HL-60 (cell line): ENCODE data around the gene ELFN2.

ENCODE experiments used
- DNase-seq, 2 experiments: peaks; one replicate each; pipeline ENCODE4 v3.0.0-alpha.2; 2010 to 2020; ENCODE audit warnings: low read depth in 1 of 2, low spot score in 1 of 2
- H3K27ac ChIP-seq: fragments of 250-450 bp; sonication (Bioruptor Pico); replicated peaks from 2 replicates; pipeline ENCODE4 v1.5.1; 2020; ENCODE audit warnings: mild to moderate bottlenecking, moderate library complexity
- H3K27me3 ChIP-seq: fragments of 250-450 bp; sonication (Bioruptor Pico); 2 replicates; pipeline ENCODE4 v1.5.1; 2021; ENCODE audit warnings: mild to moderate bottlenecking, moderate library complexity; ENCODE audit not compliant: insufficient read depth, poor library complexity, severe bottlenecking
- H3K4me3 ChIP-seq: replicated peaks from 2 replicates; pipeline ENCODE4 v1.5.1; 2011; ENCODE audit warnings: mild to moderate bottlenecking, control low read depth, low read length; ENCODE audit not compliant: insufficient read depth
- CTCF ChIP-seq: IDR thresholded peaks from one replicate; pipeline ENCODE4 v1.5.1; 2011; ENCODE audit warnings: low read length, control low read depth, inconsistent platforms; ENCODE audit not compliant: insufficient read depth
- GABPA ChIP-seq: IDR thresholded peaks from 2 replicates; pipeline ENCODE4 v1.6.1; 2012; ENCODE audit warnings: low read depth
- POLR2AphosphoS5 ChIP-seq: IDR thresholded peaks from 2 replicates; pipeline ENCODE4 v1.6.1; 2012; ENCODE audit warnings: low read depth
- SPI1 ChIP-seq: IDR thresholded peaks from 2 replicates; pipeline ENCODE4 v1.6.1; 2012; ENCODE audit warnings: low read depth, mild to moderate bottlenecking, borderline replicate concordance
- TF ChIP-seq, protein P1 (sequence below): IDR thresholded peaks from 2 replicates; pipeline ENCODE4 v1.6.1; 2012; ENCODE audit warnings: low read depth; ENCODE audit not compliant: insufficient replicate concordance

Gene ELFN2

GRCh38 chr22:37356922-37357321 is 70.4 kb downstream of the ELFN2 start:
- no peak for TF ChIP-seq SPI1
- no peak for TF ChIP-seq CTCF
- TF ChIP-seq, protein P1, sequence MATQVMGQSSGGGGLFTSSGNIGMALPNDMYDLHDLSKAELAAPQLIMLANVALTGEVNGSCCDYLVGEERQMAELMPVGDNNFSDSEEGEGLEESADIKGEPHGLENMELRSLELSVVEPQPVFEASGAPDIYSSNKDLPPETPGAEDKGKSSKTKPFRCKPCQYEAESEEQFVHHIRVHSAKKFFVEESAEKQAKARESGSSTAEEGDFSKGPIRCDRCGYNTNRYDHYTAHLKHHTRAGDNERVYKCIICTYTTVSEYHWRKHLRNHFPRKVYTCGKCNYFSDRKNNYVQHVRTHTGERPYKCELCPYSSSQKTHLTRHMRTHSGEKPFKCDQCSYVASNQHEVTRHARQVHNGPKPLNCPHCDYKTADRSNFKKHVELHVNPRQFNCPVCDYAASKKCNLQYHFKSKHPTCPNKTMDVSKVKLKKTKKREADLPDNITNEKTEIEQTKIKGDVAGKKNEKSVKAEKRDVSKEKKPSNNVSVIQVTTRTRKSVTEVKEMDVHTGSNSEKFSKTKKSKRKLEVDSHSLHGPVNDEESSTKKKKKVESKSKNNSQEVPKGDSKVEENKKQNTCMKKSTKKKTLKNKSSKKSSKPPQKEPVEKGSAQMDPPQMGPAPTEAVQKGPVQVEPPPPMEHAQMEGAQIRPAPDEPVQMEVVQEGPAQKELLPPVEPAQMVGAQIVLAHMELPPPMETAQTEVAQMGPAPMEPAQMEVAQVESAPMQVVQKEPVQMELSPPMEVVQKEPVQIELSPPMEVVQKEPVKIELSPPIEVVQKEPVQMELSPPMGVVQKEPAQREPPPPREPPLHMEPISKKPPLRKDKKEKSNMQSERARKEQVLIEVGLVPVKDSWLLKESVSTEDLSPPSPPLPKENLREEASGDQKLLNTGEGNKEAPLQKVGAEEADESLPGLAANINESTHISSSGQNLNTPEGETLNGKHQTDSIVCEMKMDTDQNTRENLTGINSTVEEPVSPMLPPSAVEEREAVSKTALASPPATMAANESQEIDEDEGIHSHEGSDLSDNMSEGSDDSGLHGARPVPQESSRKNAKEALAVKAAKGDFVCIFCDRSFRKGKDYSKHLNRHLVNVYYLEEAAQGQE: no peak
- TF ChIP-seq POLR2AphosphoS5: no peak
- no peak for TF ChIP-seq GABPA
- H3K27ac ChIP-seq: no peak overlapping the region
- DNase-seq: no peak
- H3K27me3 ChIP-seq: no peaks in the 10 kb centered on the region
- H3K4me3 ChIP-seq: no peak overlapping the region

- no peak for DNase-seq
- TF ChIP-seq CTCF (no peak), GABPA (no peak), POLR2AphosphoS5 (no peak), SPI1 (no peak)
- TF ChIP-seq, protein P1: no peak
- Histone ChIP-seq H3K4me3 (no peak overlapping the region), H3K27me3 (no peaks in the 10 kb centered on the region), H3K27ac (no peak overlapping the region)
Observed at GRCh38 chr22:37355174-37355573, 72.1 kb downstream of the ELFN2 start.

- no peak overlapping the region for H3K4me3 ChIP-seq
- H3K27me3 ChIP-seq: no peaks in the 10 kb centered on the region
- H3K27ac ChIP-seq: no peak overlapping the region
- TF ChIP-seq POLR2AphosphoS5: no peak
- no peak for TF ChIP-seq SPI1
- TF ChIP-seq, protein P1: no peak
- TF ChIP-seq CTCF: no peak
- TF ChIP-seq GABPA: no peak
- DNase-seq: no peak
Observed at GRCh38 chr22:37354670-37355069, 72.6 kb downstream of the ELFN2 start.
